ENCODE measurements around the gene APBB1. TPM values are rescaled to one million over a fixed set of nuclear protein-coding genes. Genes with fewer than 3 reads are reported as not detected.

The APBB1 gene
- total RNA-seq, 2 experiments from 2014 or later = 51.6 to 55.3 TPM

GRCh38 chr11:6350043-6350442 is 68.9 kb downstream of the APBB1 start:
- ChIA-PET CTCF (interaction anchor here (1.2 to 7.4 kb wide), 5 partner anchors 13 to 90 kb away, joined by 3 to 179 read pairs (median 5); partner anchors contain the start of gene CAVIN3), POLR2A (no interaction called here)
- peaks cover 1% of the 10 kb centered on the region for H3K27me3 Mint-ChIP-seq
- H3K36me3 Mint-ChIP-seq = no peaks in the 10 kb centered on the region
- DNase-seq = no peak
- H3K9me3 Mint-ChIP-seq = no peaks in the 10 kb centered on the region
- no peak overlapping the region for H3K4me3 Mint-ChIP-seq
- H3K4me1 Mint-ChIP-seq (ENCODE audit: low read depth) = peaks cover 24% of the 10 kb centered on the region
- no peak overlapping the region for H3K27ac Mint-ChIP-seq
- intact Hi-C loops (cut with micrococcal nuclease) = loop anchor here (5.0 to 10.0 kb wide), 3 partner anchors 358 to 663 kb away; partner anchors contain the start of genes TRIM22 and TRIM5

- Mint-ChIP-seq H3K4me3 (no peak overlapping the region), H3K36me3 (no peaks in the 10 kb centered on the region), H3K9me3 (no peaks in the 10 kb centered on the region), H3K27ac (no peak overlapping the region), H3K4me1 (ENCODE audit: low read depth) (no peaks in the 10 kb centered on the region), H3K27me3 (peaks cover 1% of the 10 kb centered on the region)
- DNase-seq = no peak
- POLR2A ChIA-PET = no interaction called here
- CTCF ChIA-PET = interaction anchor here (1.2 to 1.7 kb wide), 4 partner anchors 8 to 94 kb away, joined by 4 to 7 read pairs (median 5); no protein-coding TSS in a partner anchor
- intact Hi-C loops (cut with micrococcal nuclease) = no loop called here
These were observed 73.5 kb downstream of the APBB1 start for GRCh38 chr11:6345366-6345765.

Other genes starting within 250 kb of the APBB1 start
- not detected for gene OR52B2, start 248.8 kb downstream of the APBB1 start, total RNA-seq
- gene OR52W1, start 219.9 kb downstream of the APBB1 start, total RNA-seq = not detected
- not detected for gene C11orf42, start 213.5 kb downstream of the APBB1 start, total RNA-seq
- 10 to 100 TPM; 15.3 to 15.8 TPM for gene FHIP1B, start 184.5 kb downstream of the APBB1 start, total RNA-seq
- not detected for gene CNGA4, start 180.0 kb downstream of the APBB1 start, total RNA-seq
- gene CCKBR, start 159.3 kb downstream of the APBB1 start, total RNA-seq = not detected
- 10 to 100 TPM; 27.3 to 29.2 TPM for gene CAVIN3, start 98.6 kb downstream of the APBB1 start, total RNA-seq
- gene SMPD1, start 28.6 kb downstream of the APBB1 start, total RNA-seq = 10 to 100 TPM; 23.4 to 23.8 TPM
- gene HPX, start 21.9 kb upstream of the APBB1 start, total RNA-seq = under 1 TPM in 1 of 2 experiments, not detected in 1; 0.56 TPM
- 1 to 10 TPM; 6.4 to 8.0 TPM for gene TRIM3, start 54.8 kb upstream of the APBB1 start, total RNA-seq
- gene ARFIP2, start 62.2 kb upstream of the APBB1 start, total RNA-seq = 10 to 100 TPM; 35.1 to 37.8 TPM
- gene TIMM10B, start 62.4 kb upstream of the APBB1 start, total RNA-seq = 10 to 100 TPM; 40.2 to 41.3 TPM
- 10 to 100 TPM; 18.6 to 20.3 TPM for gene DNHD1, start 78.2 kb upstream of the APBB1 start, total RNA-seq
- gene RRP8, start 184.5 kb upstream of the APBB1 start, total RNA-seq = 10 to 100 TPM; 34.9 to 37.5 TPM
- gene ILK, start 184.7 kb upstream of the APBB1 start, total RNA-seq = 10 to 100 TPM; 89.2 to 95.8 TPM
- gene TAF10, start 193.1 kb upstream of the APBB1 start, total RNA-seq = 100 to 1,000 TPM; 158 to 165 TPM
- gene TPP1, start 200.3 kb upstream of the APBB1 start, total RNA-seq = 10 to 100 TPM; 53.2 to 56.6 TPM
- under 1 TPM; 0.80 to 0.90 TPM for gene DCHS1, start 236.7 kb upstream of the APBB1 start, total RNA-seq

All from activated CD4-positive, alpha-beta memory T cell treated with anti-CD3 and anti-CD28 coated beads for 36 hours (primary cell).